Fibroblast of skin of left biceps (primary cell): ENCODE data around the gene RNF144A.

Experiments used
- DNase-seq, 2 experiments: peaks; one replicate each; pipeline ENCODE4 v3.0.0-alpha.2; 2013; ENCODE audit warnings: low read depth in 2 of 2

RNF144A gene

DNA sequence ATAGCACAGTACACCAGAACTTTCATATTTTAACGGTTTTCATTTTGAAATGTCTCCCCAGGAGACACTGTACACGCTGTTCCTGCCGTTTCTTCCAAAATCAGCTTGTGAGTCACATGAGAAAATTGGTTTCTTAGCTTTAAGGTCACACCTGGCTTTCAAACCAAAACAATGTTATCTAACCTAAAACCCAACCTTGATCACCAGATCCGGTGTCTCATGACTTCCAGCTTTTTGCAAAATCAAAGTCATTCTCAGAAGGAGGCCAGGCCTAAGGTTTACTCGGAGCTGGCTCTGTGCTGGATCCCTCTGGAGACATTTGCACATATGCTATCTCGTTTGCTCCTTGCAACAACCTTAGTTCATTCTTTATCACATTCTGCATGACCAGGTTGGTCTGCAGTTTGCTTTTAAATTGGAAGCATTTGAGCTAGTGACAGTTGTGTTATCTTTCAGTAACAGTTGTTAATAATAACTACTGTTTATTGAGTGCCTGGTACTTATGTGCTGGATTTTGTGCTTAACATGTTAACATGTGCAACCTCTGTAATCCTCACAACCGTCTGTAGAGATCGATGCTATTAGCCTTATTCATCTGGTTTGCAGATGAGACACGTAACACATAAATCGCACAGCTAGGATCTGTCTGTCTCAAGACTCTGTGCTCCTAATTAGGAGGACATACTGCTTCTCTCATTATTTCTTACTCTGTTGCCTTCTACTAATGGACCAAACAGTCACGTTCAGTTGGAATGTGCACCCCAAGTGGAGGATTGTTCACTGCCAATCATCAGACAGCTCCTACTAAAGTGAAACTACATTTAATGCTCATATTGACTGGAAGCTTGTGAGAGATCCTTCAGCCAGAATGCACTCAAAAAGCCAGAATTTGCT is 105.5 kb downstream of the RNF144A start:
- DNase-seq: no peak

DNA sequence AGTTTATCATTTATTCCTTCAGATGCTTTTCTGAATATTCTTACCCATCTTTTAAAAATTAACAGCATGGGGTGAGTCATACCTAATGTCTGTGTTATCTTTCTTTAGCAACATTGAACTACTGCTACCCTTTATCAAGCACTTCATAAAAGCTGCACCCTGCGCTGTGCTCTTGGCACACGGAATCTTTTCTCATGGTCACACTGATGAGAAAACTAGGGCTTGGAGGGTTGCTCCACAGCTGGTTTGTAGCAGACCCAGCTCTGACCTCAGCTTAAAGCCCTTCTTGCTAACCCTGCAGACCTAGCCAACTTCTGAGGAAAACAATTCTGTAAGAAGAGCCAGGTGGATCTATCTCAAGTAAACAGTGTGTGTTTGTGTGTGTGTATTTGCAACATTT is 106.3 kb downstream of the RNF144A start:
- no peak for DNase-seq

DNA sequence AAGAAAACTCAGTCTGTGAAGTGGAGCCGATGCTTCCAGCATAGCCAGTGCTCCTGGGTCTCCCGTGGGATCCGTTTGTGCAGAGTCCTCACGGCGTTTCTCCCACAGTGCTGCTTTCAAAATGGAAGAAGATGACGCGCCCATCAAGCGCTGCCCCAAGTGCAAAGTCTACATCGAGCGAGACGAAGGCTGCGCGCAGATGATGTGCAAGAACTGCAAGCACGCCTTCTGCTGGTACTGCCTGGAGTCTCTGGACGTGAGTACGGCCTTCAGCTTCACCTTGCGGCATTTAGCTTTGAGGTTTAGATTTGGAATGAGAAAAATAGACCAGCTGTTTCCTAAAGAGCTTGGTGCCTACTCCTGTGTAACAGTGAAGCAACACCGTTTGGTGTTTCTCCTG is 107.0 kb downstream of the RNF144A start:
- no peak for DNase-seq

DNA sequence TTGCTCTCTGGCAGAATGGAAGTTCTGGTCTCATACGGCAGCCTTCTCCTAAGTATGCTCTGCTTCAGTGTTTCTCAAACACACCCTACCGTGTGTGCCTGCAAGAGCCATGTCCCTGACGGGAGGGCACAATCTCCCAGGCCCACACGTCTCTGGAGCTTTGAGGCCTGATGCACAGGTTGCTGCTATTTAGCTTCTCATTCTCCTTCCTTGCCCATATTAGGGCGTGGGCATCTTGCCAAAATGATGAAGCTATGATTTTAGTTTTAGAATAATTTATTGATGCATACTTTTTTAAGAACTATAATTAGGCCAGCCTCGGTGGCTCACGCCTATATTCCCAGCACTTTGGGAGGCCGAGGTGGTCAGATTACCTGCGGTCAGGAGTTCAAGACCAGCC is 107.9 kb downstream of the RNF144A start:
- no peak for DNase-seq

DNA sequence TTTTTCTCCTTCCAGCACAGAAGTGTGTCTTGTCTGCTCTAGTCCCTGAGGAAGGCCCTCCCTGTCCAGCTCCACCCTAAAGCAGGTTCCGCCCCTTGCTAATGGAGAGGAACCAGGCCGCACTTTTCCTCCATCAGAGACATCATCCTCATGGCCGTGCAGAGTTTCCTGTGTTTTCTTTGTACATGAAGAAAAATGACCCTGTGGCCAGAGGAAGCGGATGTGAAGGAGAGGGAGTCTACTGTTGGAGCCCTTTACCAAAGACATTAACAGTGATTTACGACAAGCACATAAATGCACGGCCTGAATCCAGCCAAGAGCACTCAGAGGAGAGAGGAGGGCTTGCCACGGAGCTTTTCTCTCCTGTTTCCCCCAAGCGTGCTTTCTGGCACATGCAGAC is 109.5 kb downstream of the RNF144A start:
- DNase-seq: no peak

DNA sequence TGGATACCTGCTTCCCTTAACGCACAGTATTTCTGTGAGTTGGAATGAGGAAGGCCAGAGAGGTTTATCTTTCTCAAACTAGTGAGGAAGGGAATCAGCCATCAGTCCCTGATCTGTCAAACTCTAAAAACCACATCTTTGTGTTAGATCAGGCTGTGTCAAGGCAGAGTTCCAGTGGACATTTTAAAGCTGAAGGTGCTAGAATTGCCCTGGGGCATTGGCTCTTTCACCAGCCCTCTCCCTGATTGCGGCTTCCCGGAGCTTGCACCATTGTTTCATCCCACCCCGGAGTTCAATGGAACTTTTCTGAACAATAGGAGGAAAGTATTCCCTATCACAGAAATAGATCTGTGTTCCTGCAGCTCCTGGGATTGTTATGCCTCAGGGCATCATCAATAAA is 110.2 kb downstream of the RNF144A start:
- no peak for DNase-seq

DNA sequence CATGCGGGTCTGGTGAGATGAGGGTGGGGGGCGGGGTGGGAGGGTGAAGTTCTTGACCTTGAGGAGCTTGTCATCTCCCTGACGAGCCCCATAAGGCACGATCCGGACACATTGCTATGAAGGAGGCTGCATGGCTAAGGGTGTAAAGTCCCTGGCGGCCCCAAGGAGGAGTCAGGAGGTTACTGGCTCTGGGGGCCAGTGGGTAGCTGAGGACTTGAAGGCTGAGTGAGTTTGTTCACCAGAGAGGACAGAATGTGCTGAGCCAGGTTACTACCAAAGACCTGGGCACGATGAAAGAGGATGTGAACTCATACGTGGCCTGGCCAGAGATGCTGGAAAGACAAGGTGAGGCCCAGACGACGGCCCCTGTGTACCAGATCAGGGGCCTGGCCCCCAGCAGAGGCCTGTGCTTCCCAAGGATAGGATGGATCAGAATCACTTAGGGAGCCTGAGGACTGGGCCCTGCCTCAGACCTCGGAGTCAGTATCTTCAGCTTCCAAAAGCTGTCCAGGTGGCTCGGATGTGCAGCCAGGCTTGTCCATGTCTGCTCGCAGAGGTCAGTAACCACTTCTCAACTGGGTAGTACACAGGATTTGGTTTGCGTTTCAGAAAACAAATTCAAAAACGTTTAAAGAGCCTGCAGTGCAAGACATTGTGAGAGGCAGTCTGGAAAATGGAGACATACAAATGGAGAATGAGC is 110.9 kb downstream of the RNF144A start:
- no peak for DNase-seq

DNA sequence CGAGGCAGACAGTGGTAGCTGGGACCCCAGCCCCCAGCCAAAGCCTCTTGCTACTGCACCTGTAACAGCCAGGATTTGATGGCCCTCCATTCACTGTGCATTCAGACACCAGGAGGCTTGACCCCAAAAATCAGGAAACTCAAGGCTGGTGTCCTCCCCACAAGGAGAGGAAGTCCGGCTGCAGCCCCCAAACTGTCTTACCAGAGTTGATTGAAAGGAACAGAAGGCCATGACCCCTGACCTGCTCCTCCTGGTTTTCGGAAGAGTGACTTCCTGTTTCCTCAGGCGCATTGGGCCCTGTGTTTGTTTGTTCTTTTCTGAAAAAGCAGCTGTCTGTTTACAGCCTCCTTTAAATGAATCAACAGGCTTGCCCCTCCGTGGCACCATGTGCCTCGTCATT is 111.6 kb downstream of the RNF144A start:
- DNase-seq: no peak

DNA sequence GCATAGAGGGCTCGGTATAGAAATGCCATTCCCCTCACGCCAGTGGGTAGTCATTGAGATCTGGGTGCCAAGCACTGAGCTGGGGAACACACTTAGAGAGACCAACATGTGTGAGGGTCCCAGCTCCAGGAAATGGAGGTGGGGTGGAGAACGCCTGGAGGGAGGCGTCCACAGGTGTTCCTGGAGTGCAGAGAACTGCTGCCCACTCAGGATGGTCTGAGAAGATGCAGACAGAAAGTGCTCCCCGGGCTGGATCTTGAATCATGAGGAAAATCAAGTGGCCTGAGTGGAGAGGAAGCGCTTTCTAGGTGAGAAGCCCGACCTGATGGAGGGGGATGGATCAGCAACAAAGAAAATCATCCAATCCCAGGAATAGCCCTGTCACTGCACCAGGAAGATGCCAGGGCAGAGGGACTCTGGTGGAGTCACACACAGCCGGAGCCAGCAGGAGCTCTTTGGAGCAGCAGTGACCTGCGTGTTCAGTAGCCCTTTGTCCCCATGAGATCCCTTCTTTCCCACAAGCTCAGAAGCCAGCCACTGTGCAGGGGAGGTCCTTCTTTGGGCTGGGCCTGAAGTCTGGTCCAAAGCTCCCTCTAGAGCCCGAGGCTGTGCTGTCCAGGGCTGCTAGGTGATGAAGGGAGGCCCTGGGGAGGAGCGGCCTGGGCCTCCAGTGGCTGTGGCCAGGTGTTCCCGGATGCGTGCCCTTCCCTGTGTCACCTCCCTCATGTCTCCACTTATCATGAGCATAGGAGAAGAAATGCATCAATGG is 112.3 kb downstream of the RNF144A start:
- no peak for DNase-seq

DNA sequence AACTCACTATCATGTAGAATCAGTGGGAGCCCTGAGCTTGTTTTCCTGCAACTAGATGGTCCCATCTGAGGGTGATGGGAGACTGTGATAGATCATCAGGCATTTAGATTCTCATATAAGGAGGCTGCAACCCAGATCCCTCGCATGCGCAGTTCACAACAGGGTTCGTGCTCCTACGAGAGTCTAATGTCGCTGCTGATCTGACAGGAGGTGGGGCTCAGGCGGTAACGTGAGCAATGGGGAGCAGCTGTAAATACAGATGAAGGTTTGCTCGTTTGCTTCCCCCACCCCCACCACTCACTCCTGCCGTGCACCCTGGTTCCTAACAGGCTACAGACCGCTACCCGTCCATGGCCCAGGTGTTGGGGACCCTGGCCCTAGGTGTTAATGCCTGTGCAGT is 113.6 kb downstream of the RNF144A start:
- no peak for DNase-seq

DNA sequence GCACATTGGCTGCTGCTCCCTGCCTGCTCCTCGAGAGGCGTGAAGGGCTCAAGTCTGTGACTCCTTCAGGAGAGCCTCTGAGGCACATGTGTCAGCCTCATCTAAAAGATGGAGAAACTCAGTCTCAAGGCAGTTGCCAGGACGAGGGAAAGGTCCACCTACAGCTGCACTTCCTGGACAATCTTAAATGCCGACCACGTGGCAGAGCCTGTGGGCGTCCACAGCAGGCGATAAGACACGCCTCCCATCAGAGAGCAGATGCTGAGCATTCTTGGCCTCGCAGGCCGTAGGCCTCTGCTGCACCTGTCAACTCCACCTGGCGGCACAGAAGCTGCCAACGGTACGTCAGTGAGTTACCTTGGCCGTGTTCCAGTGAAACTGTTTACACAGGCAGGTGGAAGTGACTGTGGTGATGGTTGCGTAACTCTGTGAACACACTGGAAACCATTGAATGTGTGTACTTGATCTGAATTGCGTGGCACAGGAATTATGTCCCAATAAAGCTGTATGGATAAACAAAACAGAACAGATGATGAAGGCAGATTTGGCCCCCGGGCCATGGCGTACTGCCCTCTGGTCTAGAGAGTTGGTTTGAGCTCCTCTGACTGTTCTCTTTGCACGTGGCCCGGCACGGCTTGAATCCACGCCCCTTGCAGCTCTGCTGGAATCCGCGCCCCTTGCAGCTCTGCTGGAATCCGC is 114.5 kb downstream of the RNF144A start:
- no peak for DNase-seq

DNA sequence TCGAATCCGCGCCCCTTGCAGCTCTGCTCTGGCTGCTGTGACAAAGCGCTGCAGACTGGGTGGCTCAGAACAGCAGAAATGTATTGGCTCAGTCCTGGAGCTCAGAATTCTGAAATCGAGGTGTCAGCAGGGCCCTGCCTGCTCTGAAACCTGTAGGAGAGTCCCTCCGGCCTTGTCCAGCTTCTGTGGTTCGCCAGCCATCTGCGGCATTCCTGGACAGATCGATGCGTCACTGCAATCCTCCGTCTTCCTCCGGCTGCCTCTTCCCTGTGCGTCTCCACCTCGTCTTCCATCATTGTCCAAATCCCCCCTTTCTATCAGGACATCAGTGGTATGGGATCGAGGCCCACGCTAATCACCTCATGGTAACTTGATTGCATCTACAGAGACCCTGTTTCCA is 115.2 kb downstream of the RNF144A start:
- DNase-seq: no peak

DNA sequence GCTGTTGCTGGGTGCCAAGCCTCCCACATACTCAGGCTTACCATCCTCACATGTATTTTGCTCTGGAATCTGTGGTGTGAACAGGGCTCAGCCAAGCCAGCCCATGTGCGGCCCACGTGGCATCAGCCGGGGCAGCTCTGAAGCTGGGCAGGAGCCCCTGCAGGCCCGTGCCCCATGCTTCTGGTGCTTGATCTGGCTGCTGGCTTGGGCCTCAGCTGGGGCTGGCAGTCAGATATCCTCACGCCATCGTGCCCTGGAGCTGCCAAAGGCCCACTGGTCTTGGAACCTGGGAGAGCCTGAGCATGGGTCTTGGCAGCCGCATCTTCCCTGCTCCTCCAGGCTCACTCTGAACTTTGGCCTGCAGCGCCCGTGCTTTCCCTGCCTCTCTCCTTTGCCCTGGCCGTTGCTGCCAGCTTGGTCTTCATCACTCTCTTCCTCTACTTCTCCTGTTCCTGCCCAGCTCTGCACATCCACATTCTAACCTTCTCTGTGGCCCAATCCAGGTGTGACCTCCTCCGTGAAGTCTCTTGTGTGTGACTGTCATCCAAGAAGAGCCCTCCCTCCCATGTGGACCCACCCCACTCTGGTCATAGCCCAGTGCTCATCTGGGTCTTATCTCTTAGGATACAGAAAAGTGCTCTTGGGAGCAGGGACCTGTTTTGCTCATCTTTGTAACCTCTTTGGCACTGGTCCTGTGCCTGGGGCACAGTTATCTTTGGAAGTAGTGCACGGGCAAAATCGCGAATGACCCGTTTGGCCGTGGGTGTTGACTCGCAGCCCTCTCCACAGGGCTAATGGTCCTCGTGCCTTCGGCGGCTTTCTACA is 116.1 kb downstream of the RNF144A start:
- DNase-seq: no peak

DNA sequence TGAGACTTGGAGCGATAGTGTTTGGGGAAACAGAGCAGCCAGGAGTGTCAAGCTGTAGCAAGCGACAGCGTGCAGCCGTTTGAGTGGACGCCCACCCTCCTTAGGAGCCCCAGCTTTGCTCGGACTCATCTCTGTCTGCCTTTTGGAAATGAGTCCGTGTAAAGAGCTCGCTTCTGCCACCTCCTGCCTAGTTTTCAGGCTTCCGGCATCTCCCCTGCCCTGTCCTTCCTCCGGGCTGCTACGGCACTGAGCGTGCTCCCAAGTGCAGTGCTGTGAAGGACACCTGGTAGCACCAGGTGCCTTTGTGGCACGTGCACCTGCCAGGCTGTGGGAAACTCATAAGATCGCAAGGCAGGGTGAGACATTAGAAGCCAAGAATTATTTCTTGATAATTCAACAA is 117.1 kb downstream of the RNF144A start:
- DNase-seq: no peak

DNA sequence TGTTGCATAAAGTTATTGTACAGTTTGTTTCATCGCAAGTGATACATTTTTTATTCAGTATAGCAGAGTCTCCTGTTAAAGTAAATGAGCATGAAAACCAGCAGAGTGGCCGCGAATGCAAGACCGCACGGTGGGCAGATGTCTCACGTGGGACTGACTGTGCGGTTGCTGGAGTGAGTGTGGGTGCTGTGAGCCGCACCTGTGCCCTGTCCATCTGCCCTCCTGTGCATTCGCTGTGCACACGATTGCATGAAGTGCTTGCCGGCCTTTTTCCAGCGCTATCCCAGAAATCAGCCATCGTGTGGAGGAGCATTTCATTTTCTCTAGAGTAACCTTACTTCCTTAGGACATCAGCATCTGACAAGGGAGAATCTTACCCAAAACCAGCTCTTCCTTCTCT is 118.7 kb downstream of the RNF144A start:
- no peak for DNase-seq

DNA sequence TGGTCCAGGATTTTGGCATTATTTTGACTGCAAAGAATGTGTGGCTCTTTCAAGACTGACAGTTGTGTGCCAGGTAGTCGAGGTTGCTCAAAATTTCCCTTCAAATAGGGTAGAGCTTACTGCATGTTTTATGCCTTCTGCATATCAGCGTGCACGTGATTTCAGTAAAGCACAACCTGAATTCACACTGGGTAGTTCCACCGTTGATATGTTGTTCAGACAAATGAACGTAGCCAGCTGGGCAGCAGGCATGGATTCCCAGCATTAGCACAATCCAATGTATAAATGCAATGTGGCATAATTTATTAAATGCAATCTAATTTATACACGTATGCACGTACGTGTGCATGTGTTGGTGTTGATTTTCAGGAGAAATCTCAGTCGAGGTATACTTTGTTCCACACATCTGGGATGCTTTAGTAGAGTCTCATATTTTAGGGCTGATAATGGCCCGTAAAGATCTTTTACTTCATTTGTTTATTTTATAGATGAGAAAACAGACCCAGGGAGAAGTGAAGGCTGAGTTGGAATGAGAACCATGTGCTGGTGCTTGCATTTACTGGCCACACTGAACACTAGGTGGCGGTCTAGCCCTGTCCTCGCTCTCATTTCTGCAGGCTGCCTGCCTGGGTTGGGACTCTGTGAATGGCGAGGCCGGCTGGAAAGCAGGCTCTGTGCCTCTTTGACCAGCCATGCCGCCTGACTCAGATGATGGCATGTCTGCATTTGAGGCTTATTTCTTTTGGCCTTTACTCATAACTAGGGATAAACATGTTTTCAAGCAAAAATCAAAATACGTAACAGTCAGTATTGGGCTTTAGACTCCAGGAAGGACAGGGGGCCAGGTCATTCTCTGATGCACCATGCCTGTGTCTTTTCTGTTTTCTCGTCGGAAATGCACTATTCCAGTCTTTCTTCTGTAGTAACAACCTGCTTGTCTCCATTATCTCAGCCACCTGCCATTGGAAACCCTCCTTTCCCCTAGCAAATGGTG is 120.4 kb downstream of the RNF144A start:
- peak; percentile 36 to 40 for DNase-seq

DNA sequence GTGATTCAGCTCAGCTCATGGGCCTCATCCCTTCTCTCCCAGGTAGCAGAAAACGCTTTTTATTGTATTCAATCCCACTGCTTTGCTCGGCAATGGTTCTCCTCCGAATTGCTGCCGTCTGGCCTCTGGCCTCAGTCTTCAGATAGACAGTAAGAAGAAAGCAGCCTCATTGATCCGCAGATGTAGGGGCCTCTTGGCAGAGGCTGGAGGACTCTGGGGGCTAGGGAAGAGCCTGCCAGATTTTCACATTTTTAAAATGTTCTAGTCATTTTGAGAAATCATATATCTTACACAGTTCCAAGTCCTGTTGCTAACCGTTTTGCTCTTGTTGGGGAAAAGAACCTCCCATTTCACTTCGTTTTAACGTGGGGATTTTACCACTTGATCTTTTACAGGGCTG is 123.3 kb downstream of the RNF144A start:
- DNase-seq: no peak

DNA sequence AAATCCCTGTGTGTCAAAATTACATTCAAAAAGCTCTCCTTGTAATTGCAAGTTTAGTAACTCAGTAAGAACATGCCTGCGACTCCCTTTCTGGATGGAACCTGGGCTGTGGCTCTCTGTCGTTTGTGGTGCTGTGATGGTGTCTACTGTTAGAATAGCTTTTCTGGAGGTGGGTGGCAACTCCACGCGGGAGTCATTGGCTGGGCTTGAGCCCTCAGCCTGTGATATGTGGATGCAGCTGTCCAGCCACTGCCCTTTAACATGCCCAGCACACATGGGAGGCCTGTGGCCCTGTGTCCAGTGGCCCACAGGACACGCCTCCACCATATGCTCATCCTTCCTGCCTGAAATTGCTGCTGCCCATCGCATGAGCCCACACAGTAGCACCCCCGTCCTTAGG is 124.2 kb downstream of the RNF144A start:
- DNase-seq: no peak

DNA sequence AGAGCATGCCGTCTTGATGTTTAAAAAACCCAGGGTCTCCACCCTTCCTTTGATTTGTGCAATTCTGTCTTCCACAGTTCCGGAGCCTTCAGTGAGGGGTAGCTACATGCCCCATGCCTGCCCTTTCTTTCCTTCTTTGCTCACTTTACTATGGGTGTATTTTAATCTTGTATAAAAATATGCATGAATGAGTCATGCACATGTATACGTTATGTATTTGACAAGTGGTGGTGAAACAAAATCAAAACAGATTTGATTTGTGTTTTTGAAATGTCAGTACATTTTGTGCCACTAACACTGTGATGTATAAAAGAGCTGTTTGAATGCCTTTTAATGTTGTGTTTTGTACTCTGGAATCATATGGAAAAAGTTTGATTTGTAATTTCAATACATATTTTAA is 126.5 kb downstream of the RNF144A start:
- no peak for DNase-seq
